WTC11 (cell line): ENCODE measurements around the gene MRFAP1L1. TPM values are rescaled to one million over a fixed set of nuclear protein-coding genes. Genes with fewer than 3 reads are reported as not detected.

ENCODE experiments used
- ATAC-seq: fragments of 200-7000 bp; cut with Tn5 transposase; 2 replicates; pipeline ENCODE4 v1.10.0; 2021; ENCODE audit warnings: mild to moderate bottlenecking, moderate library complexity
- CTCF ChIA-PET: fragments of 300-600 bp; sonication (Branson Sonifier 250); formaldehyde crosslinking; loops from one replicate; lab custom pipeline; 2021; ENCODE audit warnings: antibody characterized with exemption; lab: Charles Lee
- POLR2A ChIA-PET: fragments of 350-600 bp; sonication (Branson Sonifier 250); formaldehyde crosslinking; loops from one replicate; lab custom pipeline; 2021; ENCODE audit warnings: antibody characterized with exemption; lab: Charles Lee
- DNase-seq: peaks from one replicate; pipeline ENCODE4 v3.0.0; 2021; ENCODE audit warnings: low spot score
- H3K27ac Mint-ChIP-seq: 2 replicates; pipeline ENCODE4 v1.8.0; 2021; ENCODE audit warnings: mixed read lengths
- H3K27me3 Mint-ChIP-seq: 2 replicates; pipeline ENCODE4 v1.8.0; 2021; ENCODE audit warnings: low read depth, mild to moderate bottlenecking, moderate library complexity, mixed read lengths
- H3K36me3 Mint-ChIP-seq: 2 replicates; pipeline ENCODE4 v1.8.0; 2021; ENCODE audit warnings: mixed read lengths
- H3K4me1 Mint-ChIP-seq: 2 replicates; pipeline ENCODE4 v1.8.0; 2022; ENCODE audit warnings: mixed read lengths
- H3K4me3 Mint-ChIP-seq: 2 replicates; pipeline ENCODE4 v1.8.0; 2021; ENCODE audit warnings: mild to moderate bottlenecking, moderate library complexity, mixed read lengths
- H3K9me3 Mint-ChIP-seq: 2 replicates; pipeline ENCODE4 v1.8.0; 2021; ENCODE audit warnings: mixed read lengths
- AR ChIP-seq: fragments of 250-450 bp; sonication (Bioruptor Pico); IDR thresholded peaks from 2 replicates; pipeline ENCODE4 v1.9.0; 2021; ENCODE audit warnings: mild to moderate bottlenecking
- ATF1 ChIP-seq: sonication (generic); formaldehyde crosslinking; IDR thresholded peaks from 2 replicates; pipeline ENCODE4 v1.8.1; 2023; ENCODE audit warnings: mild to moderate bottlenecking, moderate library complexity, missing genetic modification reagents
- ATF2 ChIP-seq: sonication (generic); formaldehyde crosslinking; IDR thresholded peaks from 2 replicates; pipeline ENCODE4 v1.8.1; 2022; ENCODE audit warnings: low read depth, missing genetic modification reagents, borderline replicate concordance
- ATF6 ChIP-seq: sonication (generic); formaldehyde crosslinking; IDR thresholded peaks from 2 replicates; pipeline ENCODE4 v1.8.1; 2023; ENCODE audit warnings: mild to moderate bottlenecking, missing genetic modification reagents
- CREM ChIP-seq: sonication (generic); formaldehyde crosslinking; IDR thresholded peaks from 2 replicates; pipeline ENCODE4 v1.8.1; 2022; ENCODE audit warnings: mild to moderate bottlenecking, missing genetic modification reagents, moderate library complexity
- ELF4 ChIP-seq: sonication (generic); formaldehyde crosslinking; IDR thresholded peaks from 2 replicates; pipeline ENCODE4 v1.8.1; 2022; ENCODE audit warnings: low read depth, mild to moderate bottlenecking, moderate library complexity, missing genetic modification reagents
- ERG ChIP-seq: fragments of 250-450 bp; sonication (Bioruptor Pico); IDR thresholded peaks from 2 replicates; pipeline ENCODE4 v1.8.0; 2021; ENCODE audit warnings: mild to moderate bottlenecking
- IRF1 ChIP-seq: sonication (generic); formaldehyde crosslinking; IDR thresholded peaks from 2 replicates; pipeline ENCODE4 v1.8.0; 2023; ENCODE audit warnings: missing genetic modification reagents
- MYBL2 ChIP-seq: sonication (generic); formaldehyde crosslinking; IDR thresholded peaks from 2 replicates; pipeline ENCODE4 v1.8.1; 2023; ENCODE audit warnings: mild to moderate bottlenecking, moderate library complexity, missing genetic modification reagents
- NFE2L1 ChIP-seq: sonication (generic); formaldehyde crosslinking; IDR thresholded peaks from 2 replicates; pipeline ENCODE4 v1.8.1; 2023; ENCODE audit warnings: missing genetic modification reagents
- NR1H2 ChIP-seq: sonication (generic); formaldehyde crosslinking; IDR thresholded peaks from 2 replicates; pipeline ENCODE4 v1.9.0; 2021; ENCODE audit warnings: mild to moderate bottlenecking, moderate library complexity, missing genetic modification reagents
- OVOL2 ChIP-seq: fragments of 250-450 bp; sonication (Bioruptor Pico); IDR thresholded peaks from 2 replicates; pipeline ENCODE4 v1.9.0; 2021; ENCODE audit warnings: mild to moderate bottlenecking, borderline replicate concordance
- RELA ChIP-seq: sonication (generic); formaldehyde crosslinking; IDR thresholded peaks from 2 replicates; pipeline ENCODE4 v1.8.1; 2022; ENCODE audit warnings: missing genetic modification reagents, mild to moderate bottlenecking, borderline replicate concordance
- ZBTB43 ChIP-seq: sonication (generic); formaldehyde crosslinking; IDR thresholded peaks from 2 replicates; pipeline ENCODE4 v1.8.1; 2023; ENCODE audit warnings: mild to moderate bottlenecking, missing genetic modification reagents
- ZNF396 ChIP-seq: fragments of 250-450 bp; sonication (Bioruptor Pico); IDR thresholded peaks from 2 replicates; pipeline ENCODE4 v1.8.0; 2021; ENCODE audit warnings: mild to moderate bottlenecking, moderate library complexity, borderline replicate concordance
- ZNF425 ChIP-seq: fragments of 250-450 bp; sonication (Bioruptor Pico); conservative IDR thresholded peaks from 2 replicates; pipeline ENCODE4 v1.9.0; 2021; ENCODE audit warnings: mild to moderate bottlenecking
- ZNF532 ChIP-seq: fragments of 250-450 bp; sonication (Bioruptor Pico); IDR thresholded peaks from 2 replicates; pipeline ENCODE4 v1.9.0; 2021; ENCODE audit warnings: mild to moderate bottlenecking, borderline replicate concordance
- total RNA-seq: library from RNA; stranded (reverse); gene quantifications from 3 replicates; pipeline ENCODE4 v1.2.3, GENCODE V29; 2021

Gene MRFAP1L1
- total RNA-seq, 1 experiment from 2014 or later: 54.4 TPM

- TF ChIP-seq ATF6 (CRISPR knock-in tag): no peak
- TF ChIP-seq ZNF396 (CRISPR knock-in tag): no peak
- no peak for TF ChIP-seq IRF1 (CRISPR knock-in tag)
- TF ChIP-seq ZBTB43 (CRISPR knock-in tag): no peak
- no peak for TF ChIP-seq ELF4 (CRISPR knock-in tag)
- TF ChIP-seq RELA (CRISPR knock-in tag): no peak
- no peak for TF ChIP-seq ZNF532 (CRISPR knock-in tag)
- no peak for TF ChIP-seq NFE2L1
Observed at GRCh38 chr4:6699388-6699787, 10.3 kb downstream of the MRFAP1L1 start (continued).

GRCh38 chr4:6697131-6697530, 12.5 kb downstream of the MRFAP1L1 start:
- ATAC-seq: no peak
- Mint-ChIP-seq H3K4me3 (no peak overlapping the region), H3K4me1 (peaks cover 3% of the 10 kb centered on the region; the same call in 1 of the 2 replicates), H3K27me3 (no peaks in the 10 kb centered on the region), H3K27ac (no peak overlapping the region), H3K36me3 (peaks cover 5% of the 10 kb centered on the region; the same call in 1 of the 2 replicates), H3K9me3 (no peaks in the 10 kb centered on the region)
- ChIA-PET POLR2A (no interaction called here), CTCF (no interaction called here)
- DNase-seq: no peak
- TF ChIP-seq ATF1 (CRISPR knock-in tag) (no peak), MYBL2 (CRISPR knock-in tag) (no peak), OVOL2 (CRISPR knock-in tag) (no peak), AR (no peak), ERG (CRISPR knock-in tag) (no peak), CREM (CRISPR knock-in tag) (no peak), NR1H2 (no peak), ATF2 (CRISPR knock-in tag) (no peak), ZNF425 (CRISPR knock-in tag) (no peak)
